IMR-90 (cell line): ENCODE results near the gene FBXO3. TPM values are rescaled to one million over a fixed set of nuclear protein-coding genes. Genes with fewer than 3 reads are reported as not detected.

Experiments
- ATAC-seq: fragments of 200-7000 bp; cut with Tn5 transposase; 2 replicates; pipeline ENCODE4 v1.9.1; 2020; ENCODE audit warnings: low read depth, mild to moderate bottlenecking, moderate library complexity
- BruUV-seq: library from RNA; stranded (reverse); fragments of 400-500 nt; replicated peaks from 2 replicates; lab custom pipeline; 2021; lab: Mats Ljungman, UMichigan
- CTCF ChIA-PET: fragments of 300-600 bp; formaldehyde crosslinking; extraction: SDS; loops from one replicate; lab custom pipeline; 2021; ENCODE audit warnings: antibody characterized with exemption; lab: Yijun Ruan, JAX
- POLR2A ChIA-PET: fragments of 300-600 bp; sonication (Branson Sonifier 250); formaldehyde crosslinking; loops from one replicate; lab custom pipeline; 2022; ENCODE audit warnings: antibody characterized with exemption; ENCODE audit not compliant: unreplicated experiment; lab: Charles Lee
- DNase-seq: peaks from one replicate; pipeline ENCODE4 v3.0.0; 2013
- H2AFZ ChIP-seq: replicated peaks from 2 replicates; pipeline ENCODE3; 2013; ENCODE audit warnings: low read length, mild to moderate bottlenecking; ENCODE audit not compliant: poor library complexity
- H2AK5ac ChIP-seq: 2 replicates; pipeline ENCODE4 v1.6.1; 2013; ENCODE audit warnings: low read depth, low read length, inconsistent platforms
- H2AK9ac ChIP-seq: replicated peaks from 2 replicates; pipeline ENCODE3; 2013; ENCODE audit warnings: mild to moderate bottlenecking, low read depth, low read length, moderate library complexity; ENCODE audit not compliant: poor library complexity
- H2BK120ac ChIP-seq: 2 replicates; pipeline ENCODE4 v1.6.1; 2013; ENCODE audit warnings: low read depth, low read length, inconsistent platforms
- H2BK15ac ChIP-seq: 3 replicates; pipeline ENCODE4 v1.6.1; 2013; ENCODE audit warnings: low read depth, low read length, inconsistent platforms
- H2BK20ac ChIP-seq: 2 replicates; pipeline ENCODE4 v1.6.1; 2013; ENCODE audit warnings: low read depth, mild to moderate bottlenecking, inconsistent platforms, low read length, moderate library complexity
- H2BK5ac ChIP-seq: 2 replicates; pipeline ENCODE4 v1.6.1; 2013; ENCODE audit warnings: mild to moderate bottlenecking, low read depth, low read length, inconsistent platforms; ENCODE audit not compliant: poor library complexity, severe bottlenecking
- H3K14ac ChIP-seq: replicated peaks from 2 replicates; pipeline ENCODE4 v1.6.1; 2013; ENCODE audit warnings: low read depth, low read length, inconsistent platforms
- H3K18ac ChIP-seq: 2 replicates; pipeline ENCODE4 v1.6.1; 2013; ENCODE audit warnings: low read depth, low read length, control low read depth
- H3K23ac ChIP-seq: 2 replicates; pipeline ENCODE4 v1.6.1; 2013; ENCODE audit warnings: low read depth, low read length, inconsistent platforms
- H3K27ac ChIP-seq: 2 replicates; pipeline ENCODE4 v1.5.1; 2013; ENCODE audit warnings: mild to moderate bottlenecking, control low read depth, low read length; ENCODE audit not compliant: insufficient read depth
- H3K27me3 ChIP-seq: 2 replicates; pipeline ENCODE4 v1.6.1; 2013; ENCODE audit warnings: low read length; ENCODE audit not compliant: control insufficient read depth, insufficient read depth
- H3K36me3 ChIP-seq: 2 replicates; pipeline ENCODE4 v1.6.1; 2013; ENCODE audit warnings: low read length, mixed read lengths; ENCODE audit not compliant: control insufficient read depth, insufficient read depth
- H3K4ac ChIP-seq: 2 replicates; pipeline ENCODE4 v1.6.1; 2013; ENCODE audit warnings: low read depth, low read length, inconsistent platforms
- H3K4me1 ChIP-seq: 2 replicates; pipeline ENCODE4 v1.6.1; 2013; ENCODE audit warnings: low read length, mixed read lengths; ENCODE audit not compliant: control insufficient read depth, insufficient read depth
- H3K4me2 ChIP-seq: 2 replicates; pipeline ENCODE4 v1.6.1; 2013; ENCODE audit warnings: low read depth, mild to moderate bottlenecking, control low read depth, low read length, moderate library complexity
- H3K4me3 ChIP-seq: 2 replicates; pipeline ENCODE4 v1.5.1; 2013; ENCODE audit warnings: low read depth, mild to moderate bottlenecking, control low read depth, low read length, moderate library complexity; ENCODE audit not compliant: insufficient read depth
- H3K56ac ChIP-seq: 2 replicates; pipeline ENCODE4 v1.6.1; 2013; ENCODE audit warnings: low read length, inconsistent platforms; ENCODE audit not compliant: insufficient read depth; ENCODE audit errors: extremely low read depth
- H3K79me1 ChIP-seq, 2 experiments: 2 replicates each; pipeline ENCODE4 v1.6.1; 2013; ENCODE audit warnings: low read length in 2 of 2, inconsistent platforms in 1 of 2, low read depth in 1 of 2
- H3K9ac ChIP-seq: 2 replicates; pipeline ENCODE4 v1.6.1; 2013; ENCODE audit warnings: low read depth, low read length, control low read depth
- H3K9me1 ChIP-seq: 2 replicates; pipeline ENCODE4 v1.6.1; 2013; ENCODE audit warnings: low read length, inconsistent platforms; ENCODE audit not compliant: insufficient read depth
- H3K9me3 ChIP-seq: 2 replicates; pipeline ENCODE4 v1.6.1; 2013; ENCODE audit warnings: low read length; ENCODE audit not compliant: control insufficient read depth, insufficient read depth
- H4K20me1 ChIP-seq: 2 replicates; pipeline ENCODE4 v1.6.1; 2013; ENCODE audit warnings: low read length, inconsistent platforms; ENCODE audit not compliant: insufficient read depth
- H4K5ac ChIP-seq: 2 replicates; pipeline ENCODE4 v1.6.1; 2013; ENCODE audit warnings: mild to moderate bottlenecking, low read depth, low read length, control low read depth
- H4K8ac ChIP-seq, 2 experiments: 2 replicates each; pipeline ENCODE4 v1.6.1; 2013; ENCODE audit warnings: low read depth in 2 of 2, low read length in 2 of 2, control low read depth in 1 of 2, inconsistent platforms in 1 of 2
- H4K91ac ChIP-seq: 2 replicates; pipeline ENCODE4 v1.6.1; 2013; ENCODE audit warnings: low read depth, low read length, inconsistent platforms; ENCODE audit not compliant: insufficient read depth
- CEBPB ChIP-seq: IDR thresholded peaks from 2 replicates; pipeline ENCODE4 v1.6.1; 2012; ENCODE audit warnings: low read depth, low read length, improper control_type of control experiment
- CHD1 ChIP-seq: IDR thresholded peaks from 2 replicates; pipeline ENCODE4 v1.6.1; 2012; ENCODE audit warnings: low read depth, low read length, improper control_type of control experiment
- FOS ChIP-seq: fragments of 150-350 bp; IDR thresholded peaks from 2 replicates; pipeline ENCODE4 v1.6.1; 2016; ENCODE audit warnings: low read depth, low read length
- MAFK ChIP-seq: IDR thresholded peaks from 2 replicates; pipeline ENCODE4 v1.6.1; 2012; ENCODE audit warnings: low read depth, low read length, improper control_type of control experiment
- MXI1 ChIP-seq: IDR thresholded peaks from 2 replicates; pipeline ENCODE4 v1.6.1; 2012; ENCODE audit warnings: low read depth, mild to moderate bottlenecking, low read length, moderate library complexity, borderline replicate concordance
- NFE2L2 ChIP-seq: fragments of 150-350 bp; IDR thresholded peaks from 2 replicates; pipeline ENCODE4 v1.6.1; 2016; ENCODE audit warnings: low read depth, mild to moderate bottlenecking, low read length
- RAD21 ChIP-seq: IDR thresholded peaks from 2 replicates; pipeline ENCODE4 v1.6.1; 2012; ENCODE audit warnings: low read length, improper control_type of control experiment
- RFX5 ChIP-seq: IDR thresholded peaks from 2 replicates; pipeline ENCODE4 v1.8.0; 2012; ENCODE audit warnings: low read depth, mild to moderate bottlenecking, low read length, moderate library complexity
- WGBS, 2 experiments: methylation state at CpG; one replicate each; pipeline versions ENCODE4 v1.1.5 to v1.1.7; 2013; ENCODE audit warnings: missing lambda C conversion rate in 2 of 2; ENCODE audit not compliant: insufficient read length in 1 of 2; ENCODE audit errors: extremely low coverage in 2 of 2; 5-methylcytosine and 5-hydroxymethylcytosine counted together
- dilution Hi-C: fragments of 300-500 bp; cut with HindIII; formaldehyde crosslinking; loops from one replicate; pipeline ENCODE4 v1.14.3; 2018; ENCODE audit warnings: low sequenced_read_pairs; ENCODE audit not compliant: unreplicated experiment
- in situ Hi-C: fragments of 300-500 bp; cut with MboI; formaldehyde crosslinking; loops from 3 replicates; pipeline ENCODE4 v1.14.3; 2019; ENCODE audit warnings: low sequenced_read_pairs, inconsistent platforms, mixed read lengths
- intact Hi-C: fragments of 100-400 bp; cut with micrococcal nuclease; formaldehyde crosslinking; loops from 2 replicates; pipeline ENCODE4 v1.10.0; 2022
- polyA plus RNA-seq, 3 experiments: library from polyadenylated mRNA; depleted of rRNA; stranded (reverse); fragments of >200 nt; gene quantifications; 2 replicates each; pipeline ENCODE4 v1.2.3, GENCODE V29; 2012; ENCODE audit warnings: low replicate concordance in 1 of 3
- total RNA-seq: library from RNA; depleted of rRNA; stranded (reverse); fragments of >200 nt; gene quantifications from 2 replicates; pipeline ENCODE4 v1.2.3, GENCODE V29; 2012
- TF ChIP-seq, protein P1 (sequence below): fragments of 150-350 bp; IDR thresholded peaks from 2 replicates; pipeline ENCODE4 v1.6.1; 2016; ENCODE audit warnings: low read depth, mild to moderate bottlenecking, low read length, moderate library complexity, borderline replicate concordance

The FBXO3 gene
- total and polyA plus RNA-seq, 2 of the 4 experiments (the other 2 are of a cell fraction), result 26.2 to 51.1 TPM

DNA sequence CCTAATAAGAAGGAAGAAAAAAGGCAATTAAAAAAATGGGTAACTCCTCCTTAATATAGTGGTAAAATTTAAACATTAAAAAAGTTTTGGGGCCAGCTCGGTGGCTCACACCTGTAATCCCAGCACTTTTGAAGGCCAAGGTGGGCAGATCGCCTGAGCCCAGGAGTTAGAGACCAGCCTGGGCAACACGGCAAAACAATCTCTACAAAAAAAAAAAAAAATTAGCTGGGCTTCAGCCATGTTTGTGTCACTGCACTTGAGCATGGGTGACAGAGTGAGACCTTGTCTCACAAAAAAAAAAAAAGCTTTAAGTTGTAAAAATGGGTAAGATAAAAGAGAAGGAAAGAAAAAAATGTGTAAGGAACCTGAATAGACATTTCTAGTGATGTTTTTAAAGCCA, 11.3 kb upstream of the FBXO3 start:
- no peak overlapping the region for H3K9ac ChIP-seq
- no peak overlapping the region for H4K5ac ChIP-seq
- H3K4me2 ChIP-seq, result no peak overlapping the region
- no peak for ATAC-seq
- no peak overlapping the region for H2BK15ac ChIP-seq
- ChIA-PET CTCF (no interaction called here), POLR2A (no interaction called here)
- H3K23ac ChIP-seq, result no peak overlapping the region
- no peaks in the 10 kb centered on the region for H3K9me1 ChIP-seq
- peaks cover 2% of the 10 kb centered on the region; the same call in 1 of the 2 replicates for H3K9me3 ChIP-seq
- DNase-seq, result no peak
- intact Hi-C loops (no loop called here), in situ Hi-C loops (no loop called here), dilution Hi-C loops (no loop called here)
- H3K79me1 ChIP-seq, result no peaks in the 10 kb centered on the region
- H3K4ac ChIP-seq, result no peak overlapping the region
- no CpG with 5 or more reads among the region's 3 CpGs for WGBS, 2 experiments
- TF ChIP-seq FOS (no peak), CHD1 (no peak), NFE2L2 (no peak), RAD21 (no peak), RFX5 (no peak), CEBPB (no peak), MAFK (no peak), MXI1 (no peak)
- TF ChIP-seq, protein P1, sequence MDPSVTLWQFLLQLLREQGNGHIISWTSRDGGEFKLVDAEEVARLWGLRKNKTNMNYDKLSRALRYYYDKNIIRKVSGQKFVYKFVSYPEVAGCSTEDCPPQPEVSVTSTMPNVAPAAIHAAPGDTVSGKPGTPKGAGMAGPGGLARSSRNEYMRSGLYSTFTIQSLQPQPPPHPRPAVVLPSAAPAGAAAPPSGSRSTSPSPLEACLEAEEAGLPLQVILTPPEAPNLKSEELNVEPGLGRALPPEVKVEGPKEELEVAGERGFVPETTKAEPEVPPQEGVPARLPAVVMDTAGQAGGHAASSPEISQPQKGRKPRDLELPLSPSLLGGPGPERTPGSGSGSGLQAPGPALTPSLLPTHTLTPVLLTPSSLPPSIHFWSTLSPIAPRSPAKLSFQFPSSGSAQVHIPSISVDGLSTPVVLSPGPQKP, result no peak
- no peaks in the 10 kb centered on the region for H3K4me1 ChIP-seq
- no peaks in the 10 kb centered on the region for H3K36me3 ChIP-seq
- no peak overlapping the region for H3K4me3 ChIP-seq
- H4K91ac ChIP-seq, result no peak overlapping the region
- peaks cover 17% of the 10 kb centered on the region for H3K27me3 ChIP-seq
- H3K56ac ChIP-seq, result no peak overlapping the region
- no peak overlapping the region for H3K18ac ChIP-seq
- H3K27ac ChIP-seq, result no peak overlapping the region
- H4K20me1 ChIP-seq, result no peaks in the 10 kb centered on the region
- H2BK20ac ChIP-seq, result no peak overlapping the region
- no peak overlapping the region for H3K14ac ChIP-seq
- no peak overlapping the region for H2BK120ac ChIP-seq
- BruUV-seq, result no TSS peak
- no peak overlapping the region for H2AK9ac ChIP-seq
- H2BK5ac ChIP-seq, result no peak overlapping the region
- H2AK5ac ChIP-seq, result no peak overlapping the region
- no peak overlapping the region for H4K8ac ChIP-seq
- H2AFZ ChIP-seq, result no peak overlapping the region
